Small intestine (tissue), 7 donors: ENCODE measurements around the gene TOR1AIP1. TPM values are rescaled to one million over a fixed set of nuclear protein-coding genes. Genes with fewer than 3 reads are reported as not detected.

Source experiments
- DNase-seq, 2 donors: peaks; one replicate each; pipeline versions ENCODE4 v3.0.0 to v3.0.0-alpha.2; 2013
- FAIRE-seq: peaks from 2 replicates; lab custom pipeline; 2012; peaks lifted over from hg19 to GRCh38; lab: Jason Lieb, UNC
- H3K27ac ChIP-seq, 3 donors: one replicate each; pipeline ENCODE4 v1.5.1; 2013; ENCODE audit warnings: low read length in 2 of 3, mild to moderate bottlenecking in 2 of 3, control low read depth in 1 of 3, inconsistent platforms in 1 of 3, low read depth in 1 of 3, moderate library complexity in 1 of 3
- H3K27me3 ChIP-seq, 3 donors: one replicate each; pipeline ENCODE4 v1.6.1; 2013; ENCODE audit warnings: low read length in 3 of 3, inconsistent platforms in 1 of 3; ENCODE audit not compliant: control insufficient read depth in 3 of 3, insufficient read depth in 3 of 3
- H3K36me3 ChIP-seq, 3 donors: one replicate each; pipeline ENCODE4 v1.6.1; 2013; ENCODE audit warnings: low read length in 3 of 3, inconsistent platforms in 1 of 3, low read depth in 1 of 3, mild to moderate bottlenecking in 1 of 3, moderate library complexity in 1 of 3; ENCODE audit not compliant: control insufficient read depth in 3 of 3, insufficient read depth in 2 of 3
- H3K4me1 ChIP-seq, 3 donors: one replicate each; pipeline ENCODE4 v1.6.1; 2013; ENCODE audit warnings: low read length in 2 of 3, inconsistent platforms in 1 of 3, low read depth in 1 of 3, mild to moderate bottlenecking in 1 of 3, moderate library complexity in 1 of 3; ENCODE audit not compliant: control insufficient read depth in 3 of 3, insufficient read depth in 2 of 3
- H3K4me3 ChIP-seq, 3 donors: one replicate each; pipeline ENCODE4 v1.5.1; 2013; ENCODE audit warnings: low read length in 3 of 3, control low read depth in 1 of 3, inconsistent platforms in 1 of 3, low read depth in 1 of 3, mild to moderate bottlenecking in 1 of 3, moderate library complexity in 1 of 3
- H3K9me3 ChIP-seq, 2 donors: one replicate each; pipeline ENCODE4 v1.6.1; 2013; ENCODE audit warnings: low read depth in 1 of 2, low read length in 1 of 2; ENCODE audit not compliant: control insufficient read depth in 2 of 2, insufficient read depth in 1 of 2
- WGBS, 3 donors: extraction: QIAGEN DNeasy Blood & Tissue Kit; methylation state at CpG; one replicate each; pipeline ENCODE4 v1.1.7; 2013; 5-methylcytosine and 5-hydroxymethylcytosine counted together
- polyA plus RNA-seq, 4 donors: library from polyadenylated mRNA; stranded (reverse) in 3 of 4; unstranded in 1 of 4; fragments of 200-250 nt in 3 of 4; fragments of 120-200 nt in 1 of 4; gene quantifications; one replicate each; pipeline versions ENCODE4 v1.2.1 to v1.2.3, GENCODE V29; 2013
- donor health status: healthy with polysubstance abuse.
- donor health status: control.
- donor health status: control.
- donor health status: Bipolar disorder and iron deficiency.
- donor health status: healthy.

Gene TOR1AIP1
- polyA plus RNA-seq, 4 donors: 5.8 to 24.6 (median 11.5) TPM

DNA sequence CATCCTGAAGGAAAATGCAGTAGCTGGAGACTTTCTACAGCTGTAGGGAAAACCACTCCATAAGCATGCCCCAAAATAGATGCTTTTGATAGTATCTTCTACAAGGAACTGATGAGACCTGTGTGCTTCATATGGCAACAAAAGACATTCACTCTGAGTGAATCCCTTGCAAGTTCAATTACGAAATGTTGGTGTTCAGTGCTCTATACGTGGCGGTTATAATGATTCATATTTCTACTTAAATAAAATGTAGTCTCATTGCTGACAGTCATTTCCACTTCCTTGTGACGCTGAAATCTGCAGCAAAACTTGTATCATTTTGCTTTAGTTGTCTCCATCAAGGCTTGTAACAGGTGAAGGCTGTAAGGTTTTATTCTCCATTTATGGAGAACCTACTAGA, 25.1 kb upstream of the TOR1AIP1 start:
- DNase-seq (no peak), FAIRE-seq (no peak)
- Histone ChIP-seq H3K27me3 (no peaks in the 10 kb centered on the region), H3K36me3 (peaks cover 3 to 31% (median 15%) of the 10 kb centered on the region in 3 donors), H3K9me3 (no peaks in the 10 kb centered on the region), H3K4me1 (no peaks in the 10 kb centered on the region), H3K27ac (no peak overlapping the region), H3K4me3 (no peak overlapping the region)
- 88 to 97% (median 90%) methylated on average over 4 of the region's 4 CpGs for WGBS, 3 donors

DNA sequence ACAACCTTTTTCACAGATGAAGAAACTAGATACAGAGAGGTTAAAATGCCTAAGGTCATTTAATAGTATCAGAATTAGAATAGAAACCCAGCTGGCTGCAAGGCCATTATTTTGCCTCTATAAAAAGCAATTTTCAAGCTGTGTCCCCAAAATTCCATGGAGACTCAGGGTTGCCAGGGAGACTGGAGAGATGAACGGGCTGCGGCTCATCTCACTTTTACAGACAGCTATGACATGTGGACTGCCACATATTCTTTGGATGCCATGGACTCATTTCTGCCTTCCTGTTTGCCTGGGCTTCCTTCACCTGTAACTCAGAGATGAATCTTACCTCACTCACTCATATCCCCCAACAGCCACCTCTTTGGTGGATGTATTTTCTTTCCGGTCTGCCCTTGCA, 21.4 kb upstream of the TOR1AIP1 start:
- no peaks in the 10 kb centered on the region for H3K4me1 ChIP-seq
- H3K36me3 ChIP-seq: peaks cover 3 to 42% (median 27%) of the 10 kb centered on the region in 3 donors
- no peak overlapping the region for H3K27ac ChIP-seq
- 87 to 97% (median 96%) methylated on average over 3 of the region's 3 CpGs for WGBS, 3 donors
- FAIRE-seq (no peak), DNase-seq (no peak)
- H3K27me3 ChIP-seq: no peaks in the 10 kb centered on the region
- no peaks in the 10 kb centered on the region for H3K9me3 ChIP-seq
- H3K4me3 ChIP-seq: no peak overlapping the region

DNA sequence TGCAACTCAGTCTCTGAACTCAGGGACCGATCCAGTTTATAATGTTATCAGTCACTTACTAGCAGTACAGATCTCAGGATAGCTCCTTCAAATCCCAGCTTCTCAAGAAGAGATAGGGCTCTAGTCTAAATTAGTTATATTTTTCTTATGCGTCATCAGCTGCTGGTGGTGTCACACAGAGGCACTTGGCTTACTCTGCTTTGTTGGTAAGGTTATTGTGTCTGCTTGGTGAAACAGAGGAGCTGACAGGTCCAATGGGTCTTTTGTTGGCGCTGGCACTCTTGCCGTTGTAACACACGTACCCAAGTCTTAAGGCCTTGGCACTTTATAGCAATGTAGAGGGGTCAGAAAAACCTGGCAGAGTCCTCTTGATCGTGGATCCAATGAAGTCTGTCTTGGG, 16.7 kb upstream of the TOR1AIP1 start:
- no peaks in the 10 kb centered on the region for H3K27me3 ChIP-seq
- FAIRE-seq (no peak), DNase-seq (no peak)
- H3K4me3 ChIP-seq: no peak overlapping the region
- no peak overlapping the region for H3K27ac ChIP-seq
- 90 to 95% (median 93%) methylated on average over 6 of the region's 6 CpGs for WGBS, 3 donors
- peaks cover 0 to 34% (median 27%) of the 10 kb centered on the region in 3 donors for H3K36me3 ChIP-seq
- no peaks in the 10 kb centered on the region for H3K9me3 ChIP-seq
- no peaks in the 10 kb centered on the region for H3K4me1 ChIP-seq

DNA sequence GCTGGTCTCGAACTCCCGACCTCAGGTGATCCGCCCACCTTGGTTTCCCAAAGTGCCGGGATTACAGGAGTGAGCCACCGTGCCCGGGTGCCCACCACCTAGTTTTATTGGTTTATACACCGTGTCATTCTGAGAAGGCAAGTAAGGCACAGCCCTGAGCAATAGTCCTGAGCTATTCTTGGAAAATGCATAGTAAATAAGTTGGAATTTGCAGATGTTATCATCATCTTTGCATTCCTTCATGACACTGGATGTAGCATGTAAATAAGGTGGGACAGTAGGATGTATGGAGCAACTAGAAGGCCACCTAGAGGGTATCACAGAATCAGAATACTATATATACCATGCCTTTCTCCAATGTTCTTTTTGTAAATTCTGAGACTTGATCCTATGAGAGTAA, 15.5 kb upstream of the TOR1AIP1 start:
- H3K9me3 ChIP-seq: no peaks in the 10 kb centered on the region
- H3K4me1 ChIP-seq: peaks cover 0 to 2% (median 0%) of the 10 kb centered on the region in 3 donors
- H3K27me3 ChIP-seq: no peaks in the 10 kb centered on the region
- 88 to 92% (median 90%) methylated on average over 7 of the region's 7 CpGs for WGBS, 3 donors
- H3K36me3 ChIP-seq: peaks cover 0 to 31% (median 24%) of the 10 kb centered on the region in 3 donors
- H3K4me3 ChIP-seq: no peak overlapping the region
- no peak for FAIRE-seq
- no peak for DNase-seq
- no peak overlapping the region for H3K27ac ChIP-seq

DNA sequence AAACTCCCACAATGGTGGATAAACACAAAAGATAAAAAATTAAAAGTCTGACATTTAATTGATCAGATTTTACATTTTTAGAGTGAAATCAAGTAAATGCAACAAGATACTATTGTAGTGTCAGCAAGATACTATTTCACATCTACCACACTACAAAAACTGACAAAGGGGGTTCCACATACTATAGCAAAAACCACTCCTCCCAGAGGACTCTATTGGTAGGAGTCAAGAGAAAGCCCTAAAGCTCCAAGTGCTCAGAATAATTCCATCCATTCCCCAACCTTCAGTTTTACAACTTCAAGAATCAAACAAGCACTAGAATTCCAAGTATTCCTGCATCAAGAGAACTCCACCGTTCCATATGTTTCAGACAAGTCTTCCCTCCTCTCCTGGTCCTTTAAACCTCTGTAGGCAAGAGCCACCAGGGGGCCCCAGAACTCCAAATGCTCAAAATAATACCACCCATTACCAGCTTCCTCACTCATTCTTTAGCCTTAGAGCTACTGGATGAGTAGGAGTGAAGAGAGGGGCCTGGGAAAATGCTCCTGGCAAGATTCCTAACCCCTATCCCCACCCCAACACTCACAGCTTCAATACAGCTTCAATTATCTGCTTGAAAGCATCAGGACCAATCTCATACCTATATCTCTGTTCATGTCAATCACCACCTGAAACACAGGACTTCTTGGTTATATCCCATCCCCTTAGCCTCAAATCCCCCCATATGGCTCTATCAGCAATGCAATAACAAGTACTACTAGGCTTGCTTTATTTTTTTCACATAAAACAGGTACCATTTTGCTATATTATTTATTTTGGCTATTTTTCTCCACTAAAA, 14.4 kb upstream of the TOR1AIP1 start:
- H3K4me1 ChIP-seq: peaks cover 0 to 2% (median 1%) of the 10 kb centered on the region in 3 donors
- H3K9me3 ChIP-seq: no peaks in the 10 kb centered on the region
- H3K27ac ChIP-seq: no peak overlapping the region
- no peaks in the 10 kb centered on the region for H3K27me3 ChIP-seq
- FAIRE-seq (no peak), DNase-seq (peak; percentile 66 to 73)
- 5 to 12% (median 7%) methylated on average over 1 of the region's 1 CpG for WGBS, 3 donors
- H3K36me3 ChIP-seq: peaks cover 0 to 24% (median 21%) of the 10 kb centered on the region in 3 donors
- no peak overlapping the region for H3K4me3 ChIP-seq

DNA sequence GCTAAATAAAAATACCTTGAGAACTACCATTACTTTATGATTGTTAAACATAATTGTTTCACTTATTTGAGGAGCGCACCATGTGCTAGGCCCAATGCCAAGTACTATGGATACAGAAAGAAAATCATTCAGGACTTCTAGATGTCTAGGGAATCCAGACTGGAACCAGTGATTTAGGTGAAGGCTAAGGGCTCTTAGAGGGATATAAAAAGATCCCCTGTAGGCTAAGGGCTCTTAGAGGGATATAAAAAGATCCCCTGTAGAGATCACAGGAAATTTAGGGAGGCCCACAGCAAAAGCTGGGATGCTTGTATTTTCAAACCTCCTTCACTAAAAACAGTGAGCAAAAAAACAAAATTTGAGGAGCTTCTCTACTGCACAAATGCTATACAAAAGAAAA, 11.2 kb upstream of the TOR1AIP1 start:
- DNase-seq (no peak), FAIRE-seq (no peak)
- Histone ChIP-seq H3K4me1 (peaks cover 1 to 8% (median 6%) of the 10 kb centered on the region in 3 donors), H3K36me3 (peaks cover 2 to 25% (median 7%) of the 10 kb centered on the region in 3 donors), H3K27ac (no peak overlapping the region), H3K27me3 (no peaks in the 10 kb centered on the region), H3K4me3 (no peak overlapping the region), H3K9me3 (no peaks in the 10 kb centered on the region)
- WGBS, 3 donors: 80 to 97% (median 90%) methylated on average over 1 of the region's 1 CpG

DNA sequence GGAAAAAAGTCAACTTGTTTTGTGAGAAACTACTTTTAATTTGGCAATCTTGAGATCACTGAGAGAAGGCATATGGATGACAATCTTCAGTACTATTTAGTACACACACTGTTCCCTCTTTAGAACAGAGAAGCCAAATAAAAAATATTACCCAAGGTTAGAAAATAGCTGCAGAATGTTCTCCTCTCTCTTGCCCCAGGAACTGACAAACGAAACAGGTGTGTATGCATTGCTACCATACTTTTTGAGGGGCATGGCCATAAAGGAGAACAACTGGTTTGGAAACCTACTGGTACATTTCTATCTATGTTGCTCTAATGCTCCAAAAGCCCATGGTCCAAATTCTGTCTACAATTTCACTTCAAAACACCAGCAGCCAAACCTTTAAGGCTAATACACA, 10.1 kb upstream of the TOR1AIP1 start:
- 60 to 86% (median 69%) methylated on average over 1 of the region's 1 CpG for WGBS, 3 donors
- H3K27me3 ChIP-seq: no peaks in the 10 kb centered on the region
- no peaks in the 10 kb centered on the region for H3K9me3 ChIP-seq
- H3K4me1 ChIP-seq: peaks cover 1 to 8% (median 6%) of the 10 kb centered on the region in 3 donors
- no peak for DNase-seq
- H3K36me3 ChIP-seq: peaks cover 2 to 20% (median 3%) of the 10 kb centered on the region in 3 donors
- no peak for FAIRE-seq
- no peak overlapping the region for H3K4me3 ChIP-seq
- H3K27ac ChIP-seq: no peak overlapping the region

DNA sequence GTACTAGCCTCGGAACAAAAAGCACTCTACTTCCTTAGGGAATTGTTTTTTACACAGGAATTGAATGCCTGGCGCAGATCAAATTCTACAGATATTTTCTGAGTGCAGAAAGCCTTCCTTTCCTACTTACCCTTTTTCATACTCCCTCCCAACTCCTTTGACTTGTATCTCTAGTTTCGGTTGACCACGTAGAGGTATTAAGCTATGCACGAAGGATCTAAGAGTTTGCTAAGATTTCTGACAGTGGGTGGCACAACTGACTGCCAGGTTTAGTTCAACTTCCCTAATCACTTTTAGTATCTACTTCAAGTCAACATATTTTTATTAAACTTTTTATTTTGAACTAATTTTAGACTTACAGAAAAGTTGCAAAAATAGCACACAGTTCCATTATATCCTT, 9.5 kb upstream of the TOR1AIP1 start:
- H3K27me3 ChIP-seq: no peaks in the 10 kb centered on the region
- H3K27ac ChIP-seq: no peak overlapping the region
- H3K4me1 ChIP-seq: peaks cover 1 to 8% (median 6%) of the 10 kb centered on the region in 3 donors
- DNase-seq (no peak), FAIRE-seq (no peak)
- no peak overlapping the region for H3K4me3 ChIP-seq
- no peaks in the 10 kb centered on the region for H3K9me3 ChIP-seq
- peaks cover 2 to 20% (median 3%) of the 10 kb centered on the region in 3 donors for H3K36me3 ChIP-seq
- 85 to 99% (median 93%) methylated on average over 5 of the region's 5 CpGs for WGBS, 3 donors
